ENCODE data around the gene EFNA5.
"Not testable (repeated sequence)": the region's sequence is repeated elsewhere in the genome, so short reads cannot be mapped to it uniquely, and the experiment has no call there.

Gene EFNA5

DNA sequence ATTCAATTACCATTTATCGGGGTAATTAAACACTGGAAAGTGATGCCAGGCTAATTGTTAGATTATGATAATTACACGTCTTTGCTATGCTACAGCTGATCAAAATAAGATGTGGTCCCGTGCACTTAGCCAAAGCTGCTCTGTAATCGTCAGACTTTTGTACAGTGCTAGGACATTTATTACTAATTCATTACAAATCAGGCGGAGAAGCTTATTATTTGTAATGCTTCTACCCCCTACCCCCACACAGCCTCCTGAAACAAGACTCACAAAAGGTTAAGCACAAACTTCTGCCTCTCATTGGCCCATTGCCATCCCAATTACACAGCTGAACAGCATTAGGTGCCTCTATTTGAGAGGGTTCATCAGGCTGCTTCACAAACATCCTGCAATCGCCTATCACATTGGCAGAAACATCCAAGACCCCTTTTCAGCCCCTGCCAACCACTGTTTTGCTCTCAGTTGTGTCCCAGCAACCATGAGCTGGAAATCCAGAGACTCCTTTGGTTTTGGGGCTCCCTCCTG lies 232.7 kb downstream of the EFNA5 start:
- in situ Hi-C loops (cut with MboI; ENCODE audit: low sequenced_read_pairs): no loop called here

DNA sequence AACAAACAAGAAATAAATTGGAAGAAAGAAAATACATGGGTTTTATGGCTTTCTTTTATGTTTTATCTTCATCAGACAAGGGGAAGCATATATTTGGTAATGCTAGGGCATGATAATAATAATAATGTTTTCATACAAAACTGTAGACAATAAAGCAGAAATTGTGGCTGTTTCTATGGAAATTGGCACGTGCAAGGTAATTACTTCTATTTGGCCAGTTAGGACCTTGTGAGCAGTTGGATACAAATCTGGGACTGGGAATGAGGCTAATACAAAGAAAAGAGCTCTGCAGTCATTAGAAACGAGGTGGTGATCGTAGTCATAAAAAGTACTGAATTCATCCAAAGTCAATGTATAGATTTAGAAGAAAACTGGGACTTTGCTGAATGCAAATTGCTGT lies 233.6 kb downstream of the EFNA5 start:
- in situ Hi-C loops (cut with MboI; ENCODE audit: low sequenced_read_pairs): no loop called here

- in situ Hi-C loops (cut with MboI; ENCODE audit: low sequenced_read_pairs): no loop called here
Measured at GRCh38 chr5:107436201-107436600, 234.5 kb downstream of the EFNA5 start.

- in situ Hi-C loops (cut with MboI; ENCODE audit: low sequenced_read_pairs): no loop called here
Measured at GRCh38 chr5:107435061-107435460, 235.7 kb downstream of the EFNA5 start.

DNA sequence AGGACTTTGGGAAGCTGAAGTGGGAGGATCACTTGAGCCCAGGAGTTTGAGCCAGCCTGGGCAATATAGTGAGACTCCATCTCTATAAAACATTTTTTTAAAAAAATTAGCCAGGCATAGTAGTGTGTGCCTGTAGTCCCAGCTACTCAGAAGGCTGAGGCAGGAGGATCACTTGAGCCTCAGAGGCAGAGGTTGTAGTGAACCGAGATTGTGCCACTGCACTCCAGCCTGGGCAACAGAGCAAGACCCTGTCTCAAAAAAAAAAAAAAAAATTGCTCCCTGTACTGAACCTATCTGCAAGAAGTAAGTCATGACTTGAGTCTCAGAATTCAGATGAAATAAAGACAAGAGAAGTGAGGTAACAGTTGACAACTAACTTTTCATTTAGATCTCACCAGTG lies 237.1 kb downstream of the EFNA5 start:
- in situ Hi-C loops (cut with MboI; ENCODE audit: low sequenced_read_pairs): not testable (repeated sequence)

GRCh38 chr5:107431998-107432397 lies 238.7 kb downstream of the EFNA5 start:
- in situ Hi-C loops (cut with MboI; ENCODE audit: low sequenced_read_pairs): no loop called here

GRCh38 chr5:107431536-107431935 lies 239.2 kb downstream of the EFNA5 start:
- in situ Hi-C loops (cut with MboI; ENCODE audit: low sequenced_read_pairs): no loop called here

GRCh38 chr5:107430071-107430625 lies 240.6 kb downstream of the EFNA5 start:
- in situ Hi-C loops (cut with MboI; ENCODE audit: low sequenced_read_pairs): no loop called here

- in situ Hi-C loops (cut with MboI; ENCODE audit: low sequenced_read_pairs): no loop called here
Measured at GRCh38 chr5:107428303-107428813, 242.4 kb downstream of the EFNA5 start.

GRCh38 chr5:107426872-107427271 lies 243.9 kb downstream of the EFNA5 start:
- in situ Hi-C loops (cut with MboI; ENCODE audit: low sequenced_read_pairs): no loop called here

DNA sequence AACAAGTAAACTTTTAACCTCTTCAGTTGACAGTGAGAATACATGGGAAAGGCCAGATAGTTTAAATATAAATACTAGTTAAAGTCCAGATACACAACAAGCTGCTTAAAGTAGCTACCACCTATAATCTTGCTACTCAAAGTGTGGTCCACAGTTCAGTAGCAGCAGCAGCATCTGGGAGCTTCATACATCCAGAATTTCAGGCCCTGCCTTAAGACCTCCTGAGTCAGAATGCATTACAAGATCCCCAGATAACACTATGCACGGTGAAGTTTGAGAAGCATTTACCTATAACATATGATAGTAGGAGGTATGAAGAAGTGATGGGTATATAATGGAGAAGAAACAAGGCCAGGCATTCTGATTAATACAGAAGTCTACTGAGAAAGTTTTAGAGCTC lies 244.5 kb downstream of the EFNA5 start:
- in situ Hi-C loops (cut with MboI; ENCODE audit: low sequenced_read_pairs): no loop called here

GRCh38 chr5:107425541-107426031 lies 245.2 kb downstream of the EFNA5 start:
- in situ Hi-C loops (cut with MboI; ENCODE audit: low sequenced_read_pairs): no loop called here

- in situ Hi-C loops (cut with MboI; ENCODE audit: low sequenced_read_pairs): no loop called here
Measured at GRCh38 chr5:107424491-107424890, 246.2 kb downstream of the EFNA5 start.

GRCh38 chr5:107422494-107422893 lies 248.2 kb downstream of the EFNA5 start:
- in situ Hi-C loops (cut with MboI; ENCODE audit: low sequenced_read_pairs): no loop called here

DNA sequence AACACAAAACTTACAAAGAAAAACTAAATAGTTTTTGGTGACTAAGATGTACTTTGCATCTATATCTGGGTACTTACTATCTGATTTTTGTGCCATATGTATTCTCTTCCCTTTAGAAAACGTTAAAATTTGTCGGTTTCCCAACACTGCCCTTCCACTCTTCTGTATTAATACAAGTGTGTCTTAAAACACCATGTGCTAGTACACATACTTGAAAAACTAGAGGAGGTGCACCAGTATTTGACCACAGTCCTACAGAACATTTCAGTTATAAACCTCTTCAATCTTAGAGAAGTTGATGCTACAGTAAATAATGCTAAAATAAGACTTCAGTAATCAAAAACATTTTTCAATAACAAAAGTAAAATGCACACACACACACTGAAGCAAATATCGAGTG lies 251.2 kb downstream of the EFNA5 start:
- in situ Hi-C loops (cut with MboI; ENCODE audit: low sequenced_read_pairs): no loop called here

GRCh38 chr5:107418902-107419301 lies 251.8 kb downstream of the EFNA5 start:
- in situ Hi-C loops (cut with MboI; ENCODE audit: low sequenced_read_pairs): no loop called here

GRCh38 chr5:107418071-107418470 lies 252.7 kb downstream of the EFNA5 start:
- in situ Hi-C loops (cut with MboI; ENCODE audit: low sequenced_read_pairs): no loop called here

GRCh38 chr5:107415762-107416161 lies 255.0 kb downstream of the EFNA5 start:
- in situ Hi-C loops (cut with MboI; ENCODE audit: low sequenced_read_pairs): no loop called here

DNA sequence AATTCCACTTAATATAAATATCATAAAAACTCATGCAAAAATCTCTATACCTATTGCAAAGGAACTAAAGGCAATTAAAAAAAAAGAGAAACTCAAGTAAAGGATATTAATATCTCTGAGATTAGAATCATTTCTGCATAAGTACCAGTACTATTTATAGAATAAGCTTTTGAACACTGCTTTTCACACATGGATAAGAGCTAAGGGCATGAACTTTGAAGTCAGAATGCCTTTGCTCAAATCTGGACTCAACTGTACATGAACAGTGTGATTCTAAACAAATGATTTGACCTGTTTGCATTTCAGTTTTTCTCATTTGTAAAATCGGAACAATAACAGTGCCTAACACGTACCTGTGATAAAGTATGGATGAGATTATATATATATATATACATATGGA lies 255.9 kb downstream of the EFNA5 start:
- in situ Hi-C loops (cut with MboI; ENCODE audit: low sequenced_read_pairs): no loop called here

DNA sequence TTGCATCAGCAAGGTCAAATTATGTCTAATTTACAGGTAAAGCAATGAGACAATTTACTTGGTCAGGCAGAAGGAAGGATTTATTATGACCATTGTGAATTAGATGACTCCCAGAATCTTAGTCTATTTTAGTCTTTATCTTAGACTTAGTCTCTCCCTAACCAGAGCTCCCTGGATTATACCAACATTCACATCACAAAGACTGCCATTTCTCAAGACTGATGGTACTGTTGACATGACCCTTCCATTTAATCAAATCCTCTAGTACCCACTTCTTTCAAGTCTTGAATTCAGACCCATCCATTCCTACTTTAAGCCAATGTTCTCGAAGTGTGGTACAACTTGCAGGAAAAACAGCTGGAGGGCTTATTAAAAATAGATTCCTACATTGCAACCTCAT lies 257.0 kb downstream of the EFNA5 start:
- in situ Hi-C loops (cut with MboI; ENCODE audit: low sequenced_read_pairs): no loop called here

DNA sequence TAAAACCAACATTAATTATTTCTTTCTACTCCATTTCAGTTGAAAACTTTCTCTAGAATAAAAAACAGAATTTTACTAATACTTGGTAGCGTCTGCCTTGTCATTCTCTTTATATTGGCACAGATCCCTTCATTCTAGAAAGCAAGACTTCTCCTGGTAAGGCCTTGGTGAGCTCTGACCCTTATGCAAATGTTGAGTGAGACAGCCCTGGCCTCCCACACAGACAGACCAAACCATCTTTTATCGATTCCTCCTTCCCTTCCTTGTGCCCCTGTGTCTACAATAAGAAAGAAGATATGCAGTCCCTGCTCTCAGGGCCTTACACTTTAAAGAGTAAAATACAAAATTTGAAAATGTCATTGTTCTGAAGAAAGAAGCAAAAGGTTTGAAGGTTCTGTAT lies 262.2 kb downstream of the EFNA5 start:
- in situ Hi-C loops (cut with MboI; ENCODE audit: low sequenced_read_pairs): no loop called here

DNA sequence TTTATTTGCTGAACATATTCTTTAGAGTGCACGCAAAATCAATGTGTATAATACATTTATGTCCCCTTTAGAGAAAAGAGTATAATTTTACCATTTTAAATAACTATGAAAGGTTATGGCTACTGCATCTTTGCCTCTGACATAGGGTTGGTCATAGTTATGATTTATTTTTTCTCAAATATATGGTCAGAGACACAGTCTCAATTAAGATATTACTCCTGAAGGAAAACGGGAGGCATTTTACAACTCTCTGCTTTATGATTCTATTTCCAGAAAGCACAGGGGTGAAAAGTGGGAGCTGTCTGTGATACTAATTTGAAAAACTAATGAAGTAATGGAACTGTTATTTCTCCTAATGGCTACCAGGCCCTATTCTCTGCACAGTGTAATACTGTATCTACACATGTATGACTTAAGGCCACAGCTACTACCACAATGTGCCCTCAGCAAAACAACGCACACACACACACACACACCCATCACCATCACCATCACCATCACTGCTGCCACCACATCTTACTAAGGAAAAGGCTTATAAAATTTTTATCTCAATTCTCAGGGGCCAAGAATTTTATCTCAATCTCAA lies 262.9 kb downstream of the EFNA5 start:
- in situ Hi-C loops (cut with MboI; ENCODE audit: low sequenced_read_pairs): no loop called here
